Stimulated activated CD4-positive, alpha-beta T cell treated with anti-CD3 and anti-CD28 coated beads, Interleukin-1b, Interleukin-23, amount 100 ng/mL, for 1 hour (primary cell): ENCODE measurements around the gene DERA.
"Not testable (repeated sequence)": the region's sequence is repeated elsewhere in the genome, so short reads cannot be mapped to it uniquely, and the experiment has no call there.

Experiments used
- DNase-seq, 2 donors: peaks; one replicate each; pipeline ENCODE4 v3.0.0-alpha.2; 2020; ENCODE audit warnings: low read depth in 2 of 2

The DERA gene

GRCh38 chr12:16008421-16008824, 97.3 kb downstream of the DERA start:
- no peak for DNase-seq

- no peak for DNase-seq
Observed at GRCh38 chr12:16012117-16012516, 101.0 kb downstream of the DERA start.

- not testable (repeated sequence) for DNase-seq
Observed at GRCh38 chr12:16013722-16014121, 102.6 kb downstream of the DERA start.

- DNase-seq: not testable (repeated sequence)
Observed at GRCh38 chr12:16014394-16014793, 103.3 kb downstream of the DERA start.

- DNase-seq: no peak
Observed at GRCh38 chr12:16016748-16017147, 105.6 kb downstream of the DERA start.

- DNase-seq: no peak
Observed at GRCh38 chr12:16018306-16018705, 107.2 kb downstream of the DERA start.

- no peak for DNase-seq
Observed at GRCh38 chr12:16019136-16019535, 108.0 kb downstream of the DERA start.

- DNase-seq: no peak
Observed at GRCh38 chr12:16020031-16020430, 108.9 kb downstream of the DERA start.

GRCh38 chr12:16021026-16021425, 109.9 kb downstream of the DERA start:
- DNase-seq: no peak

GRCh38 chr12:16021676-16022075, 110.5 kb downstream of the DERA start:
- DNase-seq: no peak

- DNase-seq: no peak
Observed at GRCh38 chr12:16027002-16027401, 115.9 kb downstream of the DERA start.

- no peak for DNase-seq
Observed at GRCh38 chr12:16030744-16031143, 119.6 kb downstream of the DERA start.

GRCh38 chr12:16034136-16034817, 123.1 kb downstream of the DERA start:
- no peak for DNase-seq

- DNase-seq: no peak
Observed at GRCh38 chr12:16036073-16036472, 124.9 kb downstream of the DERA start.

- DNase-seq: no peak
Observed at GRCh38 chr12:16037533-16037932, 126.4 kb downstream of the DERA start.

- no peak for DNase-seq
Observed at GRCh38 chr12:16043480-16043879, 132.3 kb downstream of the DERA start.

- no peak for DNase-seq
Observed at GRCh38 chr12:16046266-16046665, 135.1 kb downstream of the DERA start.

- DNase-seq: no peak
Observed at GRCh38 chr12:16048511-16048910, 137.4 kb downstream of the DERA start.

- no peak for DNase-seq
Observed at GRCh38 chr12:16056910-16057309, 145.8 kb downstream of the DERA start.

- DNase-seq: not testable (repeated sequence)
Observed at GRCh38 chr12:16057351-16057751, 146.2 kb downstream of the DERA start.

GRCh38 chr12:16062611-16063010, 151.5 kb downstream of the DERA start:
- no peak for DNase-seq

- DNase-seq: no peak
Observed at GRCh38 chr12:16063726-16064125, 152.6 kb downstream of the DERA start.

- DNase-seq: no peak
Observed at GRCh38 chr12:16070113-16070512, 159.0 kb downstream of the DERA start.

- no peak for DNase-seq
Observed at GRCh38 chr12:16072678-16073077, 161.5 kb downstream of the DERA start.
